ENCODE data around the gene SUGCT. TPM values are rescaled to one million over a fixed set of nuclear protein-coding genes. Genes with fewer than 3 reads are reported as not detected.

Gene SUGCT
- total RNA-seq, 3 donors from 2014 or later (not counting 1 experiment from before 2014, with no cell fraction given): 0.40 to 0.59 TPM; not detected in 1

GRCh38 chr7:40611095-40611871 is 476.5 kb downstream of the SUGCT start:
- Mint-ChIP-seq H3K4me1 (no peaks in the 10 kb centered on the region), H3K27ac (no peak overlapping the region), H3K9me3 (no peaks in the 10 kb centered on the region), H3K36me3 (no peaks in the 10 kb centered on the region), H3K4me3 (no peak overlapping the region), H3K27me3 (ENCODE audit: low read depth in 2 of 2) (no peaks in the 10 kb centered on the region)
- WGBS (ENCODE audit: insufficient coverage): no CpG with 5 or more reads among the region's 2 CpGs
- Histone ChIP-seq H3K4me1 (ENCODE audit: control insufficient read depth, insufficient read depth, low read length) (no peaks in the 10 kb centered on the region), H3K27ac (ENCODE audit: low read length) (no peak overlapping the region), H3K9me3 (ENCODE audit: control insufficient read depth, insufficient read depth, low read length) (no peaks in the 10 kb centered on the region), H3K27me3 (ENCODE audit: control insufficient read depth, insufficient read depth, low read length) (no peaks in the 10 kb centered on the region), H3K36me3 (ENCODE audit: control insufficient read depth, insufficient read depth, low read length) (no peaks in the 10 kb centered on the region), H3K4me3 (ENCODE audit: low read length) (no peak overlapping the region)
- TF ChIP-seq CTCF (IDR thresholded peaks at IDR 0.05): no peak
- intact Hi-C loops (cut with micrococcal nuclease): no loop called here
- ATAC-seq (no peak), DNase-seq (no peak)

GRCh38 chr7:40612298-40612697 is 477.5 kb downstream of the SUGCT start:
- DNase-seq (no peak), ATAC-seq (no peak)
- Histone ChIP-seq H3K27me3 (ENCODE audit: control insufficient read depth, insufficient read depth, low read length) (no peaks in the 10 kb centered on the region), H3K9me3 (ENCODE audit: control insufficient read depth, insufficient read depth, low read length) (no peaks in the 10 kb centered on the region), H3K27ac (ENCODE audit: low read length) (no peak overlapping the region), H3K36me3 (ENCODE audit: control insufficient read depth, insufficient read depth, low read length) (no peaks in the 10 kb centered on the region), H3K4me1 (ENCODE audit: control insufficient read depth, insufficient read depth, low read length) (no peaks in the 10 kb centered on the region), H3K4me3 (ENCODE audit: low read length) (no peak overlapping the region)
- no peak overlapping the region for H3K27ac Mint-ChIP-seq
- no peak for TF ChIP-seq CTCF (IDR thresholded peaks at IDR 0.05)
- no peaks in the 10 kb centered on the region for H3K36me3 Mint-ChIP-seq
- intact Hi-C loops (cut with micrococcal nuclease): no loop called here
- H3K4me1 Mint-ChIP-seq: no peaks in the 10 kb centered on the region
- no peak overlapping the region for H3K4me3 Mint-ChIP-seq
- no peaks in the 10 kb centered on the region for H3K27me3 Mint-ChIP-seq (ENCODE audit: low read depth in 2 of 2)
- WGBS (ENCODE audit: insufficient coverage): 88% methylated on average over 2 of the region's 2 CpGs
- H3K9me3 Mint-ChIP-seq: no peaks in the 10 kb centered on the region

GRCh38 chr7:40619647-40620046 is 484.8 kb downstream of the SUGCT start:
- ATAC-seq: no peak
- H3K27me3 ChIP-seq (ENCODE audit: control insufficient read depth, insufficient read depth, low read length): no peaks in the 10 kb centered on the region
- no peaks in the 10 kb centered on the region for H3K9me3 ChIP-seq (ENCODE audit: control insufficient read depth, insufficient read depth, low read length)
- no peak overlapping the region for H3K4me3 Mint-ChIP-seq
- no peaks in the 10 kb centered on the region for H3K36me3 ChIP-seq (ENCODE audit: control insufficient read depth, insufficient read depth, low read length)
- no peak overlapping the region for H3K4me3 ChIP-seq (ENCODE audit: low read length)
- no peaks in the 10 kb centered on the region for H3K36me3 Mint-ChIP-seq
- WGBS (ENCODE audit: insufficient coverage): no CpG with 5 or more reads among the region's 1 CpG
- TF ChIP-seq CTCF (IDR thresholded peaks at IDR 0.05): no peak
- H3K27ac Mint-ChIP-seq: no peak overlapping the region
- H3K27me3 Mint-ChIP-seq (ENCODE audit: low read depth in 2 of 2): no peaks in the 10 kb centered on the region
- H3K27ac ChIP-seq (ENCODE audit: low read length): no peak overlapping the region
- intact Hi-C loops (cut with micrococcal nuclease): no loop called here
- no peak for DNase-seq
- H3K4me1 ChIP-seq (ENCODE audit: control insufficient read depth, insufficient read depth, low read length): no peaks in the 10 kb centered on the region
- H3K4me1 Mint-ChIP-seq: no peaks in the 10 kb centered on the region
- no peaks in the 10 kb centered on the region for H3K9me3 Mint-ChIP-seq

GRCh38 chr7:40621592-40621998 is 486.8 kb downstream of the SUGCT start:
- DNase-seq: no peak
- peaks cover 0 to 2% of the 10 kb centered on the region in 2 donors for H3K9me3 Mint-ChIP-seq

More at GRCh38 chr7:40621592-40621998, 486.8 kb downstream of the SUGCT start:
- Histone ChIP-seq H3K4me1 (ENCODE audit: control insufficient read depth, insufficient read depth, low read length) (no peaks in the 10 kb centered on the region), H3K27me3 (ENCODE audit: control insufficient read depth, insufficient read depth, low read length) (no peaks in the 10 kb centered on the region), H3K36me3 (ENCODE audit: control insufficient read depth, insufficient read depth, low read length) (no peaks in the 10 kb centered on the region), H3K27ac (ENCODE audit: low read length) (no peak overlapping the region), H3K9me3 (ENCODE audit: control insufficient read depth, insufficient read depth, low read length) (no peaks in the 10 kb centered on the region), H3K4me3 (ENCODE audit: low read length) (no peak overlapping the region)
- Mint-ChIP-seq H3K4me1 (no peaks in the 10 kb centered on the region), H3K36me3 (no peaks in the 10 kb centered on the region), H3K27me3 (ENCODE audit: low read depth in 2 of 2) (no peaks in the 10 kb centered on the region), H3K4me3 (no peak overlapping the region), H3K27ac (no peak overlapping the region)
- no peak for TF ChIP-seq CTCF (IDR thresholded peaks at IDR 0.05)
- intact Hi-C loops (cut with micrococcal nuclease): no loop called here
- 94% methylated on average over 4 of the region's 4 CpGs for WGBS (ENCODE audit: insufficient coverage)
- no peak for ATAC-seq
